GM13976 (cell line): ENCODE results near the gene PKHD1.

ENCODE experiments used
- DNase-seq: peaks from one replicate; pipeline ENCODE4 v3.0.0; 2012; ENCODE audit warnings: low spot score
- CTCF ChIP-seq: IDR thresholded peaks from 2 replicates; pipeline ENCODE4 v1.5.1; 2012; ENCODE audit warnings: borderline replicate concordance, mild to moderate bottlenecking; ENCODE audit not compliant: insufficient read depth; ENCODE audit errors: extremely low read depth, missing control alignments, control extremely low read depth
- in situ Hi-C: fragments of 300-500 bp; cut with MboI; formaldehyde crosslinking; loops from one replicate; pipeline ENCODE4 v1.12.0; 2022; ENCODE audit warnings: low sequenced_read_pairs, mixed read lengths, inconsistent platforms; ENCODE audit not compliant: unreplicated experiment

PKHD1 gene

GRCh38 chr6:51913265-51913664, 174.1 kb downstream of the PKHD1 start:
- DNase-seq: no peak
- no peak for TF ChIP-seq CTCF
- in situ Hi-C loops: no loop called here

GRCh38 chr6:51910851-51911250, 176.6 kb downstream of the PKHD1 start:
- TF ChIP-seq CTCF: no peak
- DNase-seq: no peak
- in situ Hi-C loops: no loop called here

- in situ Hi-C loops: no loop called here
- no peak for DNase-seq
- TF ChIP-seq CTCF: no peak
Measured at GRCh38 chr6:51908243-51908642, 179.2 kb downstream of the PKHD1 start.

- in situ Hi-C loops: no loop called here
- no peak for DNase-seq
- no peak for TF ChIP-seq CTCF
Measured at GRCh38 chr6:51901766-51902764, 185.3 kb downstream of the PKHD1 start.

- DNase-seq: no peak
- TF ChIP-seq CTCF: no peak
- in situ Hi-C loops: no loop called here
Measured at GRCh38 chr6:51893366-51893765, 194.0 kb downstream of the PKHD1 start.

GRCh38 chr6:51892750-51893149, 194.7 kb downstream of the PKHD1 start:
- in situ Hi-C loops: no loop called here
- no peak for TF ChIP-seq CTCF
- DNase-seq: no peak
